ENCODE measurements around the gene OXER1.

- TF ChIP-seq, protein P1, sequence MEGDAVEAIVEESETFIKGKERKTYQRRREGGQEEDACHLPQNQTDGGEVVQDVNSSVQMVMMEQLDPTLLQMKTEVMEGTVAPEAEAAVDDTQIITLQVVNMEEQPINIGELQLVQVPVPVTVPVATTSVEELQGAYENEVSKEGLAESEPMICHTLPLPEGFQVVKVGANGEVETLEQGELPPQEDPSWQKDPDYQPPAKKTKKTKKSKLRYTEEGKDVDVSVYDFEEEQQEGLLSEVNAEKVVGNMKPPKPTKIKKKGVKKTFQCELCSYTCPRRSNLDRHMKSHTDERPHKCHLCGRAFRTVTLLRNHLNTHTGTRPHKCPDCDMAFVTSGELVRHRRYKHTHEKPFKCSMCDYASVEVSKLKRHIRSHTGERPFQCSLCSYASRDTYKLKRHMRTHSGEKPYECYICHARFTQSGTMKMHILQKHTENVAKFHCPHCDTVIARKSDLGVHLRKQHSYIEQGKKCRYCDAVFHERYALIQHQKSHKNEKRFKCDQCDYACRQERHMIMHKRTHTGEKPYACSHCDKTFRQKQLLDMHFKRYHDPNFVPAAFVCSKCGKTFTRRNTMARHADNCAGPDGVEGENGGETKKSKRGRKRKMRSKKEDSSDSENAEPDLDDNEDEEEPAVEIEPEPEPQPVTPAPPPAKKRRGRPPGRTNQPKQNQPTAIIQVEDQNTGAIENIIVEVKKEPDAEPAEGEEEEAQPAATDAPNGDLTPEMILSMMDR (IDR thresholded peaks at IDR 0.05): no peak
- TF ChIP-seq EZH2 (IDR thresholded peaks at IDR 0.05): no peak
- TF ChIP-seq EZH2phosphoT487 (IDR thresholded peaks at IDR 0.05): no peak
Measured at GRCh38 chr2:42767080-42767898, 3.4 kb upstream of the OXER1 start.
